OCI-LY1 (cell line): ENCODE results near the gene BOLL.

Experiments
- H2AFZ ChIP-seq: fragments of 200-600 bp; sonication (generic), shearing (Covaris generic); 2 replicates; pipeline ENCODE4 v1.6.0; 2014; ENCODE audit warnings: antibody characterized with exemption, mild to moderate bottlenecking, low read length
- H3F3A ChIP-seq: fragments of 200-600 bp; sonication (generic), shearing (Covaris generic); 2 replicates; pipeline ENCODE4 v1.6.0; 2014; ENCODE audit warnings: mild to moderate bottlenecking, antibody characterized with exemption, low read length, moderate library complexity; ENCODE audit not compliant: insufficient read depth
- H3K27ac ChIP-seq: fragments of 200-600 bp; sonication (generic); 2 replicates; pipeline ENCODE4 v1.5.1; 2014; ENCODE audit warnings: low read length, mixed run types, mild to moderate bottlenecking, low read depth; ENCODE audit not compliant: poor library complexity, severe bottlenecking
- H3K27me3 ChIP-seq: fragments of 200-600 bp; sonication (generic); 2 replicates; pipeline ENCODE4 v1.6.0; 2014; ENCODE audit warnings: antibody characterized with exemption, mild to moderate bottlenecking, low read length, moderate library complexity; ENCODE audit not compliant: insufficient read depth
- H3K36me3 ChIP-seq: fragments of 200-600 bp; sonication (generic); 2 replicates; pipeline ENCODE4 v1.6.1; 2014; ENCODE audit warnings: mild to moderate bottlenecking, antibody characterized with exemption, low read length, moderate library complexity, mixed read lengths; ENCODE audit not compliant: insufficient read depth
- H3K4me1 ChIP-seq: fragments of 200-600 bp; sonication (generic); 2 replicates; pipeline ENCODE4 v1.5.1; 2014; ENCODE audit warnings: mild to moderate bottlenecking, low read length, moderate library complexity; ENCODE audit not compliant: insufficient read depth, severe bottlenecking
- H3K4me2 ChIP-seq: fragments of 200-600 bp; sonication (generic), shearing (Covaris generic); 2 replicates; pipeline ENCODE4 v1.6.1; 2014; ENCODE audit warnings: low read length
- H3K4me3 ChIP-seq: fragments of 200-600 bp; sonication (generic); 2 replicates; pipeline ENCODE4 v1.5.1; 2014; ENCODE audit warnings: low read length, low read depth, mild to moderate bottlenecking, mixed read lengths; ENCODE audit not compliant: poor library complexity, severe bottlenecking
- H3K79me2 ChIP-seq: fragments of 200-600 bp; shearing (Covaris generic); 2 replicates; pipeline ENCODE4 v1.6.1; 2016; ENCODE audit warnings: mixed run types, low read length, mixed read lengths; ENCODE audit not compliant: insufficient read depth
- H3K9ac ChIP-seq: fragments of 200-600 bp; sonication (generic), shearing (Covaris generic); 2 replicates; pipeline ENCODE4 v1.6.1; 2014; ENCODE audit warnings: mild to moderate bottlenecking, low read length, mixed read lengths
- H3K9me2 ChIP-seq: fragments of 200-600 bp; sonication (generic), shearing (Covaris generic); 2 replicates; pipeline ENCODE4 v1.6.1; 2014; ENCODE audit warnings: low read depth, mild to moderate bottlenecking, low read length, mixed read lengths
- H3K9me3 ChIP-seq: fragments of 200-600 bp; shearing (Covaris generic); 2 replicates; pipeline ENCODE4 v1.6.1; 2014; ENCODE audit warnings: low read length, mixed read lengths
- H4K20me1 ChIP-seq: fragments of 200-600 bp; sonication (generic), shearing (Covaris generic); 2 replicates; pipeline ENCODE4 v1.6.0; 2016; ENCODE audit warnings: mild to moderate bottlenecking, low read length; ENCODE audit not compliant: insufficient read depth
- EZH2 ChIP-seq: fragments of 200-600 bp; sonication (generic), shearing (Covaris generic); IDR thresholded peaks from 2 replicates; pipeline ENCODE4 v1.8.0; 2017; ENCODE audit warnings: borderline replicate concordance, mixed run types, mild to moderate bottlenecking, antibody characterized with exemption, low read length, moderate library complexity, mixed read lengths
- TF ChIP-seq, protein P1 (sequence below): fragments of 200-600 bp; sonication (generic), shearing (Covaris generic); IDR thresholded peaks from 2 replicates; pipeline ENCODE4 v1.5.1; 2017; ENCODE audit warnings: mild to moderate bottlenecking, antibody characterized with exemption, low read length, moderate library complexity, mixed read lengths

Gene BOLL

GRCh38 chr2:197814526-197814925, 29.4 kb upstream of the BOLL start:
- Histone ChIP-seq H3K9me2 (no peaks in the 10 kb centered on the region), H3F3A (no peaks in the 10 kb centered on the region), H3K4me1 (no peaks in the 10 kb centered on the region), H3K36me3 (no peaks in the 10 kb centered on the region), H4K20me1 (no peaks in the 10 kb centered on the region), H3K9ac (no peak overlapping the region), H3K4me3 (no peak overlapping the region), H3K79me2 (no peaks in the 10 kb centered on the region), H3K9me3 (no peaks in the 10 kb centered on the region), H3K27ac (no peak overlapping the region), H3K4me2 (no peak overlapping the region), H3K27me3 (no peaks in the 10 kb centered on the region), H2AFZ (no peak overlapping the region)
- no peak for TF ChIP-seq EZH2
- TF ChIP-seq, protein P1, sequence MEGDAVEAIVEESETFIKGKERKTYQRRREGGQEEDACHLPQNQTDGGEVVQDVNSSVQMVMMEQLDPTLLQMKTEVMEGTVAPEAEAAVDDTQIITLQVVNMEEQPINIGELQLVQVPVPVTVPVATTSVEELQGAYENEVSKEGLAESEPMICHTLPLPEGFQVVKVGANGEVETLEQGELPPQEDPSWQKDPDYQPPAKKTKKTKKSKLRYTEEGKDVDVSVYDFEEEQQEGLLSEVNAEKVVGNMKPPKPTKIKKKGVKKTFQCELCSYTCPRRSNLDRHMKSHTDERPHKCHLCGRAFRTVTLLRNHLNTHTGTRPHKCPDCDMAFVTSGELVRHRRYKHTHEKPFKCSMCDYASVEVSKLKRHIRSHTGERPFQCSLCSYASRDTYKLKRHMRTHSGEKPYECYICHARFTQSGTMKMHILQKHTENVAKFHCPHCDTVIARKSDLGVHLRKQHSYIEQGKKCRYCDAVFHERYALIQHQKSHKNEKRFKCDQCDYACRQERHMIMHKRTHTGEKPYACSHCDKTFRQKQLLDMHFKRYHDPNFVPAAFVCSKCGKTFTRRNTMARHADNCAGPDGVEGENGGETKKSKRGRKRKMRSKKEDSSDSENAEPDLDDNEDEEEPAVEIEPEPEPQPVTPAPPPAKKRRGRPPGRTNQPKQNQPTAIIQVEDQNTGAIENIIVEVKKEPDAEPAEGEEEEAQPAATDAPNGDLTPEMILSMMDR = no peak

DNA sequence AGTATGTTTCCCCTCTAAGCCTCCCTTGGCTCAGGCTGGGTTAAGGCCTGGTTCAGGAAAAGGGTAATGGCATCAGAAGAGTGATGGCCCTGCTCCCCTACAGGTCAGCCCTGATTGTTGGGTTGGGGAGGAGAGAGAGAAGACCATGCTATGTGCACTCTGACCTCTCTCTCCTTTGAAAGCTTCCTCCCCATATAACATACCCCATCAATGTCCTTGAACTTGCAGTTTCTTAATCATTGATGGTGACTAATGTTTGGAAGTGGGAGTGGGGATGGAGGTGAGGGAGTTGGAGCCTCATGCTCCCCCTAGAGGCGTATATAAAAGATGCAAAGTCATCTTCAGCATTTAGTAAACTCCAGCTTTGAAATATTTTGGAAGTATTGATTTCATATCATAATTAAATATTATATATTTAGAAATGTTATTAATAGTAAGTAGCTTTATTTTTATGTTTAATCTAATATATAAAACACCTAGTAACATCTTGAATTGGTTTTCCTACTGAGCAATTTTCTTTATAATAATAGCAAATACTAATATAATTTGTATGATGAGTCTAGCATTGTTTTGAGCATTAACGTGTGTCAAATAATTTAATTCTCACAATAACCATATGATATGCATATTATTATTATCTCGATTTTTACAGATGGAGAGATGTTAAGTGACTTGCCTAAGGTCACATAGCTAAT, 28.1 kb upstream of the BOLL start:
- Histone ChIP-seq H3K9me2 (no peaks in the 10 kb centered on the region), H3K4me3 (no peak overlapping the region), H3K9ac (no peak overlapping the region), H3K4me1 (no peaks in the 10 kb centered on the region), H3F3A (no peaks in the 10 kb centered on the region), H3K4me2 (no peak overlapping the region), H4K20me1 (no peaks in the 10 kb centered on the region), H3K36me3 (no peaks in the 10 kb centered on the region), H3K9me3 (no peaks in the 10 kb centered on the region), H3K27me3 (no peaks in the 10 kb centered on the region), H3K79me2 (no peaks in the 10 kb centered on the region), H3K27ac (no peak overlapping the region), H2AFZ (no peak overlapping the region)
- no peak for TF ChIP-seq EZH2
- TF ChIP-seq, protein P1 = peak; percentile 59

DNA sequence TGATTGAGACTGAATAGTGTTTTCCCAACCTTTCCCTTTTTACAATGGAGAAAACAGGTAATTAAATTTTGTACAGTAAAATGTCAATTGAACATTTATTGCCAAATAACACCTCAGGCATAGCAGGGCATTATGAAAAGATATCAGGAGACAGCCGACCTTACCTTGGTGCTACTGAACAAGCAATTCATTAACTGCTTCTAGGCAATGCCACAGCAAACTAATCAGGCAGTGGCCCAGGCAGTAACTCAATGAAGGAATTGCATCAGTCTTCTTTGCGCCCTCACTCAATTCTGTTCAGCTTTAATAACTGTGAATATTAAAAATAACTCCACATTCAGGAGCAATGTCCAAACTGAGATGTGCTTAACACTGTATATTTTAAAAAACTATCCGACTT, 25.4 kb upstream of the BOLL start:
- Histone ChIP-seq H3F3A (no peaks in the 10 kb centered on the region), H3K27me3 (no peaks in the 10 kb centered on the region), H3K4me1 (no peaks in the 10 kb centered on the region), H2AFZ (no peak overlapping the region), H3K9ac (no peak overlapping the region), H3K9me3 (no peaks in the 10 kb centered on the region), H3K9me2 (no peaks in the 10 kb centered on the region), H4K20me1 (no peaks in the 10 kb centered on the region), H3K36me3 (no peaks in the 10 kb centered on the region), H3K79me2 (no peaks in the 10 kb centered on the region), H3K27ac (no peak overlapping the region), H3K4me3 (no peak overlapping the region), H3K4me2 (no peak overlapping the region)
- TF ChIP-seq EZH2 = no peak
- TF ChIP-seq, protein P1 = no peak
